Measurements from ENCODE around the gene KLHL26.

KLHL26 gene

DNA sequence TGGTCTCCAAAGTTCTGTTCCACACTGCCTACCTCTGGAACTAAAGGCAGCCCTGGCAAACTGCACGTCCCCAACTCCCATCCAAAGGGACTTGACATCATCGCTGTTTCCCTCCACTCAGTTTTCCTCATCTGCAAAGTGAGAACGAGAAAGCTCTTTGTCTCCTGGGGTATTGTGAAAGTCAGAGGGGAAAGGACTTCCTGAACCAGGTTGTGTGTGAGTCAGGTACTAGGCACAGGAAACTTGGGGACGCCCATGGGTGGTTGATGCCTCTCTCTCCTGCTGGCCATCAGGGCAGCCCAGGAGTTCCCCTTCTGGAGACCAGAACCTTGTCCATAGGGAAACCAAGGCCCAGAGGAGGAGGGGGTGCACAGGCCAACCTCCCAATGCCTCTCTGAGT is 35.0 kb upstream of the KLHL26 start:
- no peak for DNase-seq

DNA sequence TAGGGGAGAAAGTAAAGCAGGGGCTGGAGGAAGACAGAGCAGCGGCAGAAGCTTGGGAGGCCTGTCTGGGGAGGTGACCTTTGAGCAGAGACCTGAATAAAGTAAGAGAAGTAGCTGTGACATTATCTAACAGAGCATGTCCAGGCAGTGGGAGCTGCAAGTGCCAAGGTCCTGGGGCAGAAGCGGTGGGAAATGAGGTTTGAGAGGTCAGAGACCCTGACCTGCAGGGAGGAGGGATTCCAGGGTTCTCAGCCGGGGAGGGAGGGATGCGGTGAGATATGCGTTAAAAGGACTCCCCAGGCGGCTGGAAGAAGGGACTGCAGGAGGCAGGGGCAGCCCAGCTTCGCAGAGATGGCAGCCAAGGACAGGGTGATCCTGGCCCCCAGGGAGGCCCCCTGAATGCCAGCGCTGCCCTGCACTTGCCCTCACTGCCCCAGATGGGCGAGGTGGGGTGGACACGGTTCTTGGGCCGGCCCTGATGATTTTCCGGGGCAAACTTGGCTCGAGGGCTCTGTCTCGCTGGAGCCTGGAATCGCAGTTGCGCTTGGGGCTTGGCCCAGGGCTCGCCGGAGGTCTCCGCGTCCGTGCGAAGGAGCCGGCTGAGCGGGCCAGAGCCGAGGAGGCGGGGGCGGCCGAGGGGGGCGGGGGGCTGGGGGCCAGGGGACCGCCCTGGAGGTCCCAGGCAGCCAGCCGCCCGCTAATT is 33.4 kb upstream of the KLHL26 start:
- peak; percentile 61 for DNase-seq

DNA sequence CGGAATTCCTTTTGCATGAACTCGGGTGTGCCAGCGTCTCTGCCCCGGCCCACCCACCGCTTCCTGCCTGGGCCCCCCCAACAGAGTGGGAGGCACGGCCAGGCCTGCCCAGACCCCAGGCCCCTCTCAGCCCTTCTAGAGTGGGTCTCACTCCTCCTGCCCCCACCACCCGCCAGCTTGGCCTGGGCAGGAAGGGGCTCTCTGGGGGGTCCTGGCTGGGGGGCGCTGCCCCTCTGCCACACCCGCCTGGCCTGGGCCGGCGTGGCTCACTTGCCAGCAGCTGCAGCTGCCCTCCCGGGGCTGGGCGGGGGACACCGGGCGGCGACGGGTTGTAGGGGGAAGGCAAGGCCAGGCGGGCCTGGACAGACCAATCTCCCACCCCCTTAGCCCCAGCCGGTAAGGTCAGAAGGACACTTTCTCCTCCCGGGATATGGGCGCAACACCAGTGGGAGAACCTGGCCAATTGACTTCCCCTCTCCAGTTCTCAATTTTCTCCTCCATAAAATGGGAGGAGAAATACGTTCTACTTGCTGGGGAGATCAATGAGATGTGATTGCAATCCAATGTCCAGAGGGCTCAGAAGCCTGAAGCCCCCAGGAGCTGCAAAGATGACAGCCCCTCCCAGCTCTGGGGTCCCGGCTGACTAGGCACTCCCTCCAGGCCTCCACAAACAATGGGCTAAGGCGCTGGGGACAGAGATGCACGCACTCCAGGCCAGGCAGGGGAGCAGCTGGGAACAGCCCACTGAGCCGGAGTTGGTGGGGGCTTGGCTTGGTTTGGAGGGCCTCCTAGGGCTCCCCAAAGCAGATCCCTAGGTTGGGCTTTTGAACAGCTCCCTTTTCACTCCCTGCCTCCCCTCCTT is 32.6 kb upstream of the KLHL26 start:
- no peak for DNase-seq

DNA sequence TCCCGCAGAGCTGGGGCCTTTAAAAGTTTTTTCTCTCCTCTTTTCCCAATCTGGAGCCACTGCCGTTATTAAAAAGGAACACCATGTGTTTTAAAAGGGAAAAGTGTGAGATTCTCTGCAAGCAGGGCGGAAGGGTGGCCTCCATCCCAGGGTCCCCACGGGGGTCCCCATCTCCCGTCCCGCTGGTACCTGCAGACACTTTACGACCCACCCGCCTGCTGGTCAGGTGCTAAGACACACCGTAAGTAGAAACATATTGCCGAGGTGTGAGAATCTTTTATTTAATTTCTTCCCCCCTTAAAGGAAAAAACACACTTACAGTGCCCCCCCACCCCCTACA is 32.0 kb upstream of the KLHL26 start:
- DNase-seq: no peak

DNA sequence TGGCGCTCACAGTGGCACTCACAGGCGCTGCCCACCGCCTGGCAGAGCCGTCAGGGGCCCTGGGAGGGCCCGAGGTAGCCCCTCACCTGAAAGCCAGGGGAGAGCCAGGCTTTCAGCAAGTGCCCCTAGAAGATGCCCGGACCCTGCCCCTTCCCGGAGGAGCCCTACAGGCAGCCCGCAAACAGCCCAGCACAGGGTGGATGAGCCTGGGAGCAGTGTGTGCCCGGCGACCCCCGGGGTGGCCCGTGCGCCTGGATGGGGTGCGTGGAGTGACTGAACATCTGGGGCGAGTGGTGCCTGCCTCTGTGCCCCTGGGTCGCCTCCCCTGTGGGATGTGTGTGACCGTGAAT is 31.7 kb upstream of the KLHL26 start:
- DNase-seq: no peak

DNA sequence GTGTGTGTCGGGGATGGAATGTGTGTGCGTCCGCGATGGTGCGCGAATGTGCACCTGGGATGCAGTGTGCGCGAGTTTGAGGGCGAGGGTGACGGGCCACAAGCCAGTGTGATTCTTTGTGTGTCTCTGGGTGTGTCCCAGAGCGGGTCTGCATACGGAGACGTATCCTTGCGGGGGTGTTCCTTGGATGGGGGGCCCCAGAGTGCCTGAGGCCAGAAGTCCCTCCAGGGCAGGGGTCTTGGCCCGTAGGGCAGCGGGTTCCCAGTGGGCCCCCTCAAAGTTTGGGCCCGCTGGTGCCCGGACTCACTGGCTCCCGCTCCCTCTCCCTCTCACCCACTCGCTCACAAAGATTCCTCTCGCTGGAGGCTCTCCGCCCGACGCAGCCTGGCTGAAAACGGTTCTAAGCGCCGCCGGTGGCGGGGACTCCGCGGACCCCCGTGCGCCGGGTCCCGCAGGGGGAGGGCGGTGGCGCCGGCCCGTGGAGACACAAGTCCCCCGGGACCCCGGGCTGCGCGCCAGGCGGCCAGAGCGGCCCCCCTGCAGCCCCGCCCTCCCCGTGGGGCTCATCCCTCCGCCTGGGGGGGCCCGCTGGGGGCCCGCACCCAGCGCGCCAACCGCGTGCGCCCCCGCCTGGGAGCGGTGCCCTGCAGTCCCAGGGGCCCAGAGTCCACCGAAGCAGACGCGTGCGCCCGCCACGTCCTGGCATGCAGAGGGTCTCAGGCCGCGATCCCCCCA is 31.1 kb upstream of the KLHL26 start:
- DNase-seq: no peak

DNA sequence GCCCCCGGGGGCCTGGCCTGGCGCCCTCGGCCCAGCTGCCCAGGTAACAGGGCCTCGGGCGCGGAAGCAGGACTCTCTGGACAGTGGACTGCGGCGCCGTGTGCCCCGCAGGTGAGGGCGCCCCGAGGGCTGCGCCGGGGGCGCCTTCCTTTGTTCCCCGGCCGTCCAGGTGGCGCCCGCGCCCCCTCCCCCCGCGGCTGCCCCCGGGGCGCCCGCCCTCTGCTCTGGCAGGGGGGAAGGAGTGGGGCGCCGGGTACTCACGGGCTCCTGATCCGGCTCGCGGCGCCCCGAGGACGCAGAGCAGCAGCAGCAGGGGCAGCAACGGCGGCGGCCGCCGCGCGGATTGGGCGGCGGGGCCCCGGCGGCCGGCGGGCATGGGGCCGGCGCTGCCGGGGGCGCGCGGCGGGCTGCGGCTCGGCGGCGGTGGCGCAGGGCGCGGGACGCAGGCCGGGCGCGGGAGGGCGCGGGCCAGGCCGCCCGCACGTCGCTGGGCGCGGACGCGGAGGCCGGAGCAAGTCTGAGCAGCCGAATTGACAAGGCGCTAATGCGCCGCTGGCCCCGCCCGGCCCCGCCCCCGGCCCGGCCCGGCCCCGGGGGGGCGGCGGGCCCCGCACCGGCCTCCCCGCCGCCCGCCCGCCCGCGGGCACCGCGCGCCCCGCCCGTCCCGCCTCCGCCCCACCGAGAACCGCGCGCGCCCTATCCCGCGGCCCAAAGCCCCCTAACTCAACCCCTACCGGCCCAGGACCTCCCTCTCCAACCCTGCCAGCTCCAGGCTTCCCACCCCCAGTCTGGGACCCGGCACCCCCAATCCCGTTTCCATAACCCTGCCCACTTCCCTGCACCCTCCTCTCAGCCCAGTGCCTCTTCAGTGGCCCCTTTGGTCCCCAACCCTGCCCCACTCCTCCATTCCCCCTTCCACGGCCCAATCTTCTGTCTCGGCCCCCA is 30.3 kb upstream of the KLHL26 start, which contains the start of gene CRLF1:
Gene CRLF1 (minus strand): TSS at position 519 of the 945 bp plus-strand sequence. CDS start 143 bp downstream, at position 376.
- no peak for DNase-seq

DNA sequence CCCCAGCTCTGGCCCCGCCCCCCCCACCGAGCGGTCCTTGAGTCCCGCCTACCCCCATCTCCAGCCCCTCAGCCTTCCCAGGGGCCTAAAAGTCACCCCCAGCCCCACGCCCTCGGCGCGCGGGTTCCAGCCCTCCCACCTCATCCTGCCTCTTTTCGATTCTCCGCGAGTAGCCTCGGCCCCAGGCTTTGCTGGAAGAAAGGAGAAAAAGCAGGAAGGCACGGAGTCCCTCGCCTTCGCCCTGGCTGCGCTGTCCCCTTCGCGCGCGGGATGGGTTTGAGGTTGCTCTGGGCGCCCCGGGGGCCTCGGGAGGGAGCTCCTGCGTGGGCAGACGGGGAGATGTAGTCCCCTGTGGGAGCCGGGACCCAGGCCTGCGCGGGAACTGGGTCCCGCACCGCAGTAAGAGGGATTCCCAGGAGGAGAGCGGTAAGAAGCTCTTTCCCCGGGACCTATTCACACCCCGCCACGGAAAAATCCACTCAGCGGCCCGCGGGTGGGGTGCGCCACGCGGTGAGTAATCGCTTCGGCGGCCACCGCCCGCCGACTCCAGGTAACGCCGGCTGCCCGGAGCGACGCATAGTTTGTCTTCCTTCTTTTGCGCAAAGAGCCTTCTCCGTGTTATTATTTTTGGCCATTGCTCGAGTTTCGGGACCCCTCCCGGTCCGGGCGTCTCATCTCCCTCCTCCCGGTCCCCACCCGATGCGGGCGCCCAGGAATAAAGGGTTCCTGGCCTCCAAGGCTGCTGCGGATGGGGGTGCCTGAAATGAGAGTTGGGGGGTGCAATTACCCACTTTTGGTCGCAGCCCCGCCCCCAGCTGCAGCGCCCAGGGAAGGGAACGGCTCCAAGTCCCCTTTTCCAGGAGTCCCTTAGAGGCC is 29.4 kb upstream of the KLHL26 start:
- DNase-seq: no peak

DNA sequence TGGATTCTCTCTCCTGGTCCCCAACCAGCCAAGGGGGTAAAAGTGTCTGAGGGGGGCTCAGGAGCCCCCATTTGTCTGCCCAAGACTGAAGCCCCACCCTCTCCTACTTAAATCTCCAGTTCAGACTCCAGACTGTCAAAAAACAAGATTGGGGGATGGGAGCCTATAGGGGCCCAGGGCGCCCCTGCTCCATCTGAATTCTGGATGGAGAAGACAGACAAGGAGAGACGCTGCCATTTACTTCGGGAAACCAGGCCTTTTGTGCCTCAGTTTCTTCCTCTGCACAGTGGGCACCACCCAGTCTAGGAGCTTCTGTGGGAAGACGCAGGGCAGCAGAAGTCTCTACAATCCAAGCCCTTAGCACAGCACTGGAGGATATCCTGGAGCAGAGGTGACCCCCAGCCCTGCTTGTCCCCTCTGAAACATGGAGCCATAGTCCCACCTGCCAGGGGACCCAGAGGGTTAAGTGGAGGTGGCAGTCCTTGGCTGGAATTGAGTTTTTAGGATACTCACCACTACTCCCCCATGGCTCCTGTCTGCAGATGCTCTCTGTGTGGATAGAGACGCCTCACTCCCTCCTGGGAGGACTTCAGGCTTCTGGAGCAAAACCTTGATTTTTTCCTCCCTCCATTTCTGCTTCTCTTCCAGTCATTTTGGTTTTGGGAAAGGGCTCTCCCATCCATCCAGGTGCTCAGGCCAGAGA is 28.6 kb upstream of the KLHL26 start:
- no peak for DNase-seq

DNA sequence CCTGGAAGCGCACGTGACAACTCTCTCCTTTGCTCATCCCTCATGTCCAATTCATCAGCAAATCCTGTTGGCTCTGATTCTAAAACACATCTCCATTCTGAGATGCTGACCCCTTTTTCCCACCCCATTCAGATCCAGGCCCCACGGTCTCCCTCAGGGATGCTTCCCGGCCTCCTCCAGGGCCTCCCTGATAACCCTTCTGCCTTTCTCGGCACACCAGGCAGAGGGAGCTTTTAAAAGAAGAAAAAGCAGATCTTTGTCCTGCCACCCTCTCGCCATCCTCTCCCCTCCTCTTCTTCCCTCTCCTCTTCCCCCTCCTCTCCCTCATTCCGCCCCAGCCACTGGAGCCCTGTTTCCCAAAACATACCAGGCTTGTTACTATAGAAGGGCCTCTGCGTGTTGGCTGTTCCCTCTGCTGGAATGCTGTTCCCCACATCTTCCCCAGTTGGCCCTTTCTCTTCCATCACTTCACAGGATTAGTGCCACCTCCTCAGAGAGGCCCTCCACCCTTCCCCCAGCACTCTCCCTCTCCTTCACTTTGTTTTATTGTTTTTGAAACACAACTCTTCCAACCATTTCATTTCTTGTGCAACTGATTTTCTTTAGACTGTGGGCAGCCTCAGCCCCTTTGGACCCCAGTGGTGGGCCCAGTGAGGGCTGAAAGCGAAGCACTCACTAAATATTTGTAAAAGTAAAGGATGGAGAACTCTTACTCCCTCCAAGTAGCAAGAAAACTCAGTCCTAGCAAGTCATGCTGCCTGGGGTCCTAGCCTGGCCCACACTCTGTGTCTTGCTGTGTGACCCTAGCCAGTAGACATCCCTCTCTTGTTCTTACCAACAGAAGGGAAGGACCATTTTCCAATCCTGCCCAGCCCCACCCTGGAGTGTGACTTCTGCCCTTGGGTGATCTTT is 27.8 kb upstream of the KLHL26 start:
- no peak for DNase-seq

DNA sequence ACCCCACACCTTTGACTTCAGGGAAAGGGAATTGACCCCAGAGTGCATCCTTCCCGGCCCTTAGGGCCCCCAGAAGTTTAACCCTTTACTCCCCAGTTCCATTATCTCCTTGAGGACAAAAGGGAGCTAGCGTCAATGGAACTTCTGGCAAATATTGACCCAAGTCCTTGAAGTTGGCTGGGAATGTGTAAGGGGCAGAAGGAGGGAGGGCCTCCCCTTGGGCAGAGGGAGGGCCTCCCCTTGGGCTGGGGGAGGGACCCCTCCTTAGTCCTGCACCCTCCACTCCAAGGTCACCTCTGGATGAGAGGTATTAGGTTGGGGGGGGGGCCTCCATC is 27.1 kb upstream of the KLHL26 start:
- no peak for DNase-seq

DNA sequence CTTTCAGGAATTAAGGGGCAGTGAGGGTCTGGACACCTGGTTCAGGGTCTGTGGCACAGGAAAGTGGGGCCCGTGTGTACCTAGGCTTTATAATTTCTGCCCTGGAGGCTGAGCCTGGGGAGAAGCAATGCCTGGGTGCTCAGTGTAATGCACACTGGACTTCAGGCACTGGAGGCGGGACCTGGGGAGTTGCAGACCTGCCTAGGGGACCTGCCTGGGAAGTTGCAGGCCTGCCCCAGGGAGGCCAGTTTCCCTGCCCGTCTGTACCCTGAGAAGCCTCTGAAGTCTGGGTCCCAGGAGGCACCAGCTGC is 26.6 kb upstream of the KLHL26 start:
- DNase-seq: no peak

DNA sequence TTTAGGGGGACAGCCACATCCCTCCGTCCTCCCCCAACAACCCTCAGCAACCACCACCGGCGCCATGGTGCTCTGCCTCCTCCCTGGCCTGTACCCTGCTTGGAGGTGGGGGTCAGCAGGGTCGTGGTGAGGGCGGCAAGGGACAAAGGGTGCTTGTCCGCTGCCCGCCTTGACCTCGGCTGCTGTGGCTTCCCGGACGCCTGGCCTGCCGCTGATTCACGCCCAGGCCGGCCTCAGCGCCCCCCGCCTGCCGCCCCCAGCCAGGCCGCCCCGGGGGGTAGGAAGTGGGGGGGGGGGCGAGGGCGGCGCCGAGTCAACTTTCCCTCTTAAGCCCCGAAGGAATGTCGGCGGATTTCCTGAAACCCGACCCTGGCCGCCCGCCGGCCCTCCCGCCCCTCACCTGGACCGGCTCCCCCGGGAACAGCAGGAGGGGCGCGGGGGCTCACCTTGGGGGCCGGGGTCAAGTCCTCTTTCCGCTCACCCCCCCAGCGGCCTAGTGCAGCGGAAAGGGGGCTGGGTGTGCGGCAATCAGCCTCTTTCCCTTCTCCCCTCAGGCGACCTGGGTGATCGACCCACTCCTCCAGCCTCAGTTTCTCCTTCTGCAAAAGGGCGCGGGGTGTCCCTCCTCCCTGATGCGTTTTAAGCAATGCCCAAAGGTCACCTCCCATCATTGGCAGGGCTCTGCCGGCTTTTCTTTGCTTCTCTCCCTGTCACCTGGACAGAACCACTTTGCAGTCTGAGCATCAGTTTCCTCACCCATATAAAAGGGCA is 26.1 kb upstream of the KLHL26 start:
- no peak for DNase-seq

DNA sequence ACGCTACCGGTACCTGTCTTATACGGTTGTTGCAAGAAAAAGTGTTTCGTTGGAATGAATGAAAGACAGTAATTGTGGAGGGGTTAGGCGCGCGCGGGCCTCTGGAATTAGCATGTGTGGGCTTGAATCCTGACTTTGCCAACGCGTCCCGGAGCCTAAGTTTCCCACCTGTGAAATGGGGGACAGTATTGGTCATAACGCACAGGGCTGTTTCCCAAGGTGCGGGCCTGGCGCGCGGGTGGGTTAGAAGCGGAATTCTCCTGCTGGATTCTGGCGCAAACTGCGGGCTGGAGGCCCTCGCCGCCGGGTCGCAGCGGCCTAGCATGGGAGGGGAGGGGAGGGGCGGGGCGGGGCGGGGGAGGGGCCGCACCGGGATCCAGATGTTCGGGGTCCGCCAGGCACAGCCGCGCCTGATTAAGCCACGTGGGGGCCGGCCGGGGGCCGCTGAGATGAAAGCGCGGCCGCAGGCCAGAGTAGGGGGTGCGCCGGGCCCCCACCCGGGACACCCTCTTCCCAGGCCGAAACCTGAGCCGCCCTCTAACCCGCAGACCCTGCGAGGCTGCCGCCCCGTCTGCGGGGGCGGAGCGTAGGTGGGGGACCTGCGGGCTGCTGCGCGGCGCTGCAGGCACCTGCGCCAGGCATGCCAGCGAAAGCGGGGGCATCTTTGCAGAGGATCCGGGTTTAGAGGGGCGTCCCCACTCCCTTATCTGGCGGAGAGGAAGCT is 25.3 kb upstream of the KLHL26 start:
- DNase-seq: peak; percentile 60

DNA sequence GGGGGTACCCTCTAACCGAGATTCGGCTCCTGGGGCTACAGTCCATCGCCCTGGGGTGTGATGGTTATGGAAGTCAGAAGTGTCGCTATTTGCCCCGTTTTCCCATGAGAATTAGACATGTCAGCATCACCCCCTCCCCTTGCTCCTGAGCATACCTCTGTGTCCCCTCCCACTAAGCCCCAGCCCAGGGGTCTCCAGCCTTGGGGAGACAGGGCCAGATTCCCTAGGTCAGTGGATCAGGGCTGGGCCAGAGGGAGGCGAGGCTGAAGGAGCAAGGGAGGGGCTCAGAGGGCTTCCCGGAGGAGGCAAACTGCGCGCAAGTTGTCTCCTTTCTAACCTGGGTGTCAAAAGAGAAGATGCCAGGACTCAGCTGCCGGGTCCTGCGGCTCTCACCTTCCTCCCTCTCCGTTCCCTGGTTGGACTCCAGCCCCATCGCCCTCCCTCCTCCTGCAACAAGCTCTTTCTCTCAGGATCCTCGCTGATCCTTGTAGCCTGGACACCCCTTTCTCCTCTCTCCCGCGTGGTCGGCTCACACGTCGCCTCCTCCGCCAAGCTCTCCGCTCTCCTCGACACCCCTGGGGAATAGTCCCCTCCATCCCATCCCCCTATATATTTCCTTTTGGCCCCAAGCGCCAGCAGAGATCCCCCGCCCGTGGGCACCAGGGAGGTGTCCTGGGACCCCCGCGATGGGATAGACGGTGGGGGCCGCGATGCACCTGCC is 24.6 kb upstream of the KLHL26 start:
- DNase-seq: peak; percentile 63

DNA sequence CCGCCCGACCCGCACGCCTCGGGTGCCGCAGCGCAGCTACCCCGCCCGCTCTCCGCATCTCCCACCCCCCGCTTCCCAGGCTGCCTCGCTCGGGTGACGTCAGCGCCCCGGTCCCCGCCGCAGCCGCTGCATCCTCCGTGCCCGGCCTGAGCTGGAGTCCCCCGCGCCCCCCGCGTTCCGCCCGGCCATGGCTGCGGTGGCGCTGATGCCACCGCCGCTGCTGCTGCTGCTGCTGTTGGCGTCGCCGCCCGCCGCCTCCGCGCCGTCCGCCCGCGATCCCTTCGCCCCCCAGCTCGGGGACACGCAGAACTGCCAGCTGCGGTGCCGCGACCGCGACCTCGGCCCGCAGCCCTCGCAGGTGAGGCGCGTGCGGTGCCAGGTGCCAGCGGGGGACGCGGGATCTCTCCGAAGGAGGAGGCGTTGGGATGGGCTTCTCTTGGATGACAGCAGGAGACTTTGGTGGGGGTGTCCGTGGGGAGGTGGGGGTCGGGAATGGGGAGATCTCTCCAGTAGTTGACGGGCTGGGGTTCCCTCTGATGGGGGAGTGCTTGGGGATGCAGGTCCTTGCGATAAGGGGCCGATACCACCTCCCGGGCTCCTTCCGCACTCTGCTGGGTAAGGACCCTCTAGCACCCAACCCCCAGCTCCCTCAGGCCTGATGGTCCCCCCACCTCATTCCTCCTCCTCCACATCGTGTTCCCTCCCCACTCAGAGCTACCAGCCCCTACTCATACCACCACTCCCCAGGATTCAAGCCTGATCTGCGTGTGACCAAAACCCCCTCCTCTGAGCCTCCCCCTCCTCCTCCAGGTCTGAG is 23.8 kb upstream of the KLHL26 start, which contains the start of gene TMEM59L:
Gene TMEM59L (plus strand): TSS at position 99 of the 817 bp plus-strand sequence. CDS start 89 bp downstream, at position 188.
- peak; percentile 70 for DNase-seq
